HepG2 (cell line): ENCODE results near the gene COMMD7. TPM values are rescaled to one million over a fixed set of nuclear protein-coding genes. Genes with fewer than 3 reads are reported as not detected.

Source experiments
- ARHGAP35 ChIP-seq: sonication (generic); formaldehyde crosslinking; IDR thresholded peaks from 2 replicates; pipeline ENCODE4 v1.9.0; 2022; ENCODE audit warnings: mild to moderate bottlenecking, inconsistent platforms, moderate library complexity, missing genetic modification reagents, borderline replicate concordance
- CREB1 ChIP-seq, 2 experiments: fragments of 450-650 bp in 1 of 2; IDR thresholded peaks; 2 replicates each; pipeline ENCODE4 v1.6.1; 2016 to 2017; ENCODE audit warnings: control low read depth in 1 of 2, mild to moderate bottlenecking in 1 of 2, missing compliant biosample characterization in 1 of 2, missing genetic modification characterization in 1 of 2
- FOXM1 ChIP-seq: sonication (generic); formaldehyde crosslinking; IDR thresholded peaks from 2 replicates; pipeline ENCODE4 v1.5.0; 2020; ENCODE audit warnings: missing genetic modification reagents
- JARID2 ChIP-seq: sonication (generic); formaldehyde crosslinking; IDR thresholded peaks from 2 replicates; pipeline ENCODE4 v1.8.1; 2023; ENCODE audit warnings: missing genetic modification reagents, inconsistent platforms; ENCODE audit not compliant: insufficient replicate concordance
- MNT ChIP-seq: fragments of 450-650 bp; IDR thresholded peaks from 2 replicates; pipeline ENCODE4 v1.6.1; 2016
- POGK ChIP-seq: sonication (generic); formaldehyde crosslinking; conservative IDR thresholded peaks from 2 replicates; pipeline ENCODE4 v1.8.0; 2022; ENCODE audit warnings: mild to moderate bottlenecking, moderate library complexity, missing genetic modification reagents
- RXRA ChIP-seq: sonication (generic); formaldehyde crosslinking; IDR thresholded peaks from 2 replicates; pipeline ENCODE4 v1.5.1; 2020; ENCODE audit warnings: missing genetic modification reagents
- THAP9 ChIP-seq: sonication (generic); formaldehyde crosslinking; IDR thresholded peaks from 2 replicates; pipeline ENCODE4; 2020; ENCODE audit warnings: missing genetic modification reagents, mild to moderate bottlenecking, borderline replicate concordance
- ZBTB37 ChIP-seq: sonication (generic); formaldehyde crosslinking; IDR thresholded peaks from 2 replicates; pipeline ENCODE4 v1.4.0; 2020; ENCODE audit warnings: mild to moderate bottlenecking, missing genetic modification reagents
- ZNF232 ChIP-seq: sonication (generic); formaldehyde crosslinking; IDR thresholded peaks from 2 replicates; pipeline ENCODE4 v1.4.0; 2020; ENCODE audit warnings: missing genetic modification reagents, borderline replicate concordance
- ZNF337 ChIP-seq: sonication (generic); formaldehyde crosslinking; IDR thresholded peaks from 2 replicates; pipeline ENCODE4 v1.5.1; 2020; ENCODE audit warnings: missing genetic modification reagents, low read depth, mild to moderate bottlenecking, borderline replicate concordance
- ZNF609 ChIP-seq: sonication (generic); formaldehyde crosslinking; IDR thresholded peaks from 2 replicates; pipeline ENCODE4 v1.4.0; 2020; ENCODE audit warnings: mild to moderate bottlenecking, missing genetic modification reagents, borderline replicate concordance
- ZNF782 ChIP-seq: sonication (generic); formaldehyde crosslinking; IDR thresholded peaks from 2 replicates; pipeline ENCODE4 v1.4.0; 2020; ENCODE audit warnings: missing genetic modification reagents, mild to moderate bottlenecking, borderline replicate concordance
- ZSCAN29 ChIP-seq: sonication (generic); formaldehyde crosslinking; conservative IDR thresholded peaks from 2 replicates; pipeline ENCODE4 v1.4.0; 2020; ENCODE audit warnings: mild to moderate bottlenecking, missing genetic modification reagents
- polyA plus RNA-seq, 8 experiments: library from polyadenylated mRNA; depleted of rRNA in 3 of 8; stranded (reverse) in 7 of 8; unstranded in 1 of 8; fragments of >200 nt; fragmentation: Illumina TruSeq in 4 of 8; extraction: Trizol in 4 of 8; gene quantifications; 2 replicates each; pipeline versions ENCODE4 v1.2.1 to v1.2.3, GENCODE V29; 2011 to 2016; ENCODE audit warnings: low read depth in 4 of 8, missing spikeins in 1 of 8, mixed read lengths in 1 of 8; ENCODE audit not compliant: insufficient read depth in 1 of 8
- total RNA-seq, 5 experiments: library from RNA; depleted of rRNA; stranded (reverse); fragments of >200 nt; fragmentation: Illumina TruSeq; extraction: Trizol; gene quantifications; 2 replicates each; pipeline ENCODE4 v1.2.3, GENCODE V29; 2016; ENCODE audit warnings: low read depth in 1 of 5

The COMMD7 gene
- total and polyA plus RNA-seq, 2 of the 13 experiments (the other 11 are each of a cell fraction or from before 2014, with no cell fraction given), result 42.1 to 53.3 TPM

GRCh38 chr20:32681175-32682084 is 61.8 kb downstream of the COMMD7 start (continued):
- TF ChIP-seq THAP9 (CRISPR knock-in tag), result peak; percentile 66; the same call in 1 of the 2 replicates
- 0 out of 2 replicates have a peak, but pooled peaks have one; percentile 36 for TF ChIP-seq ARHGAP35 (CRISPR knock-in tag)
- TF ChIP-seq JARID2 (CRISPR knock-in tag), result no peak
- TF ChIP-seq RXRA, result no peak
- no peak for TF ChIP-seq CREB1 (IDR thresholded peaks at IDR 0.05)
- TF ChIP-seq CREB1 (CRISPR knock-in tag; IDR thresholded peaks at IDR 0.05), result no peak
- TF ChIP-seq ZNF232, result no peak
- TF ChIP-seq ZNF337, result no peak
- no peak for TF ChIP-seq ZSCAN29 (CRISPR knock-in tag)
- no peak for TF ChIP-seq FOXM1 (CRISPR knock-in tag)
- TF ChIP-seq ZNF782 (CRISPR knock-in tag), result 0 out of 2 replicates have a peak, but pooled peaks have one; percentile 21
- no peak for TF ChIP-seq ZBTB37 (CRISPR knock-in tag)
- no peak; the same call in 1 of the 2 replicates for TF ChIP-seq POGK (CRISPR knock-in tag)
- TF ChIP-seq MNT, result no peak
- TF ChIP-seq ZNF609 (CRISPR knock-in tag), result no peak
